GM19193 (cell line): ENCODE data around the gene GNB1L.

Experiments used
- POLR2A ChIP-seq: IDR thresholded peaks from 4 replicates; pipeline ENCODE4 v1.6.1; 2011; ENCODE audit not compliant: insufficient read depth, insufficient read length; ENCODE audit errors: extremely low read depth

Gene GNB1L

GRCh38 chr22:19789406-19789805 is 65.3 kb downstream of the GNB1L start:
- no peak for TF ChIP-seq POLR2A

- TF ChIP-seq POLR2A: no peak
Measured at GRCh38 chr22:19788661-19789225, 65.9 kb downstream of the GNB1L start.

GRCh38 chr22:19787849-19788141 is 66.9 kb downstream of the GNB1L start:
- no peak for TF ChIP-seq POLR2A

GRCh38 chr22:19786959-19787848 is 67.5 kb downstream of the GNB1L start:
- TF ChIP-seq POLR2A: no peak

- TF ChIP-seq POLR2A: no peak
Measured at GRCh38 chr22:19786264-19786585, 68.4 kb downstream of the GNB1L start.

- TF ChIP-seq POLR2A: no peak
Measured at GRCh38 chr22:19785461-19786263, 69.0 kb downstream of the GNB1L start.

- TF ChIP-seq POLR2A: no peak
Measured at GRCh38 chr22:19784384-19785175, 70.1 kb downstream of the GNB1L start.

GRCh38 chr22:19783586-19784383 is 70.9 kb downstream of the GNB1L start:
- TF ChIP-seq POLR2A: no peak

GRCh38 chr22:19782533-19782932 is 72.1 kb downstream of the GNB1L start:
- no peak for TF ChIP-seq POLR2A

GRCh38 chr22:19779685-19780268 is 74.9 kb downstream of the GNB1L start:
- TF ChIP-seq POLR2A: no peak

- TF ChIP-seq POLR2A: no peak
Measured at GRCh38 chr22:19779011-19779421, 75.7 kb downstream of the GNB1L start.

GRCh38 chr22:19776433-19777031 is 78.1 kb downstream of the GNB1L start:
- TF ChIP-seq POLR2A: no peak

GRCh38 chr22:19775496-19776325 is 79.0 kb downstream of the GNB1L start:
- no peak for TF ChIP-seq POLR2A
